HepG2 (cell line): ENCODE results near the gene IFT122. TPM values are rescaled to one million over a fixed set of nuclear protein-coding genes. Genes with fewer than 3 reads are reported as not detected.

Source experiments
- ATAC-seq: fragments of 200-7000 bp; cut with Tn5 transposase; 3 replicates; pipeline ENCODE4 v1.9.1; 2020; ENCODE audit warnings: mild to moderate bottlenecking, moderate library complexity
- BruUV-seq: library from RNA; stranded (reverse); fragments of 400-500 nt; replicated peaks from 2 replicates; lab custom pipeline; 2021; lab: Mats Ljungman, UMichigan
- CTCF ChIA-PET: fragments of 300-600 bp; formaldehyde crosslinking; extraction: SDS; loops from one replicate; lab custom pipeline; 2021; ENCODE audit warnings: low total read pairs, inconsistent platforms, low intra/inter-chr PET ratio; lab: Yijun Ruan, JAX
- POLR2A ChIA-PET: fragments of 350-600 bp; sonication (Branson Sonifier 250); formaldehyde crosslinking; loops from one replicate; lab custom pipeline; 2020; ENCODE audit warnings: antibody characterized with exemption, inconsistent platforms; lab: Yijun Ruan, JAX
- DNase-seq: peaks from one replicate; pipeline ENCODE4 v3.0.0-alpha.2; 2015; ENCODE audit warnings: low spot score
- FAIRE-seq: peaks from 3 replicates; lab custom pipeline; 2011; peaks lifted over from hg19 to GRCh38; lab: Jason Lieb, UNC
- H2AFZ ChIP-seq: one replicate; pipeline ENCODE4 v1.6.1; 2011; ENCODE audit warnings: low read length, inconsistent platforms
- H3K27ac ChIP-seq: fragments of 300-600 bp; 3 replicates; pipeline ENCODE4 v1.8.0; 2011; ENCODE audit warnings: mixed run types, mild to moderate bottlenecking, mixed read lengths, low read length, inconsistent platforms; ENCODE audit not compliant: insufficient read depth; ENCODE audit errors: extremely low read length
- H3K27me3 ChIP-seq, 2 experiments: fragments of 200-600 bp in 1 of 2; 2 replicates in 1 of 2; 3 replicates in 1 of 2; pipeline versions ENCODE4 v1.6.0 to v1.8.0; 2011; ENCODE audit warnings: low read length in 2 of 2, mild to moderate bottlenecking in 2 of 2, moderate library complexity in 2 of 2, inconsistent platforms in 1 of 2; ENCODE audit not compliant: insufficient read depth in 2 of 2, control insufficient read depth in 1 of 2
- H3K36me3 ChIP-seq, 2 experiments: fragments of 200-600 bp in 1 of 2; replicated peaks in 1 of 2; 2 replicates in 1 of 2; 3 replicates in 1 of 2; pipeline versions ENCODE4 v1.5.1 to v1.8.0; 2011; ENCODE audit warnings: low read length in 2 of 2, inconsistent platforms in 1 of 2; ENCODE audit not compliant: insufficient read depth in 2 of 2, control insufficient read depth in 1 of 2
- H3K4me1 ChIP-seq: 2 replicates; pipeline ENCODE4 v1.5.1; 2012; ENCODE audit warnings: low read length, inconsistent platforms; ENCODE audit not compliant: insufficient read depth
- H3K4me2 ChIP-seq: 2 replicates; pipeline ENCODE4 v1.6.0; 2011; ENCODE audit warnings: low read depth, low read length, inconsistent platforms
- H3K4me3 ChIP-seq, 3 experiments: fragments of 200-600 bp in 1 of 3; sonication (generic), shearing (Covaris generic) in 1 of 3; replicated peaks in 1 of 3; 2 replicates each; pipeline ENCODE4 v1.5.1; 2011 to 2016; ENCODE audit warnings: low read length in 3 of 3, inconsistent platforms in 2 of 3, low read depth in 2 of 3, mild to moderate bottlenecking in 2 of 3, control low read depth in 1 of 3, mixed read lengths in 1 of 3; ENCODE audit not compliant: insufficient read depth in 1 of 3
- H3K79me2 ChIP-seq: one replicate; pipeline ENCODE4 v1.6.1; 2011; ENCODE audit warnings: low read length, inconsistent platforms; ENCODE audit not compliant: insufficient read depth
- H3K9ac ChIP-seq: 2 replicates; pipeline ENCODE4 v1.6.0; 2011; ENCODE audit warnings: mild to moderate bottlenecking, low read depth, low read length, inconsistent platforms; ENCODE audit not compliant: insufficient read depth
- H3K9me3 ChIP-seq: 2 replicates; pipeline ENCODE4 v1.5.1; 2012; ENCODE audit warnings: mild to moderate bottlenecking, low read length
- H4K20me1 ChIP-seq: 2 replicates; pipeline ENCODE4 v1.6.0; 2011; ENCODE audit warnings: inconsistent platforms, mild to moderate bottlenecking, low read length, moderate library complexity; ENCODE audit not compliant: insufficient read depth
- CBX1 ChIP-seq: IDR thresholded peaks from one replicate; pipeline ENCODE4 v1.6.1; 2016; ENCODE audit warnings: antibody characterized with exemption, low read depth
- MEIS1 ChIP-seq: sonication (generic); formaldehyde crosslinking; IDR thresholded peaks from 2 replicates; pipeline ENCODE4 v1.9.0; 2021; ENCODE audit warnings: mild to moderate bottlenecking, missing genetic modification reagents, moderate library complexity, borderline replicate concordance
- PRMT3 ChIP-seq: sonication (generic); formaldehyde crosslinking; IDR thresholded peaks from 2 replicates; pipeline ENCODE4 v1.8.1; 2022; ENCODE audit warnings: low read depth, mild to moderate bottlenecking, moderate library complexity, missing genetic modification reagents, borderline replicate concordance
- RORA ChIP-seq: sonication (generic); formaldehyde crosslinking; IDR thresholded peaks from 2 replicates; pipeline ENCODE4 v1.5.0; 2020; ENCODE audit warnings: mild to moderate bottlenecking, missing genetic modification reagents, moderate library complexity
- SP1 ChIP-seq, 2 experiments: fragments of 450-650 bp in 1 of 2; sonication (generic) in 1 of 2; formaldehyde crosslinking in 1 of 2; IDR thresholded peaks; 2 replicates each; pipeline versions ENCODE4 v1.4.0 to v1.6.1; 2016 to 2020; ENCODE audit warnings: missing genetic modification reagents in 1 of 2
- WIZ ChIP-seq: sonication (generic); formaldehyde crosslinking; IDR thresholded peaks from 2 replicates; pipeline ENCODE4 v1.5.1; 2020; ENCODE audit warnings: mild to moderate bottlenecking, missing genetic modification reagents
- ZSCAN5A ChIP-seq: sonication (generic); formaldehyde crosslinking; IDR thresholded peaks from 2 replicates; pipeline ENCODE4 v1.8.0; 2022; ENCODE audit warnings: mild to moderate bottlenecking, missing genetic modification reagents, borderline replicate concordance
- WGBS: methylation state at CpG from one replicate; pipeline ENCODE4 v1.1.6; 2017; ENCODE audit warnings: low lambda C conversion rate; 5-methylcytosine and 5-hydroxymethylcytosine counted together
- in situ Hi-C: cut with HindIII; loops from 2 replicates; pipeline ENCODE4 v1.10.0; 2017; ENCODE audit warnings: low pct_unique_long_range_greater_than_20kb; ENCODE audit not compliant: extremely low pct_ligation_motif_present
- intact Hi-C: fragments of 100-400 bp; cut with micrococcal nuclease; formaldehyde crosslinking; loops from one replicate; pipeline ENCODE4 v1.10.0; 2022; ENCODE audit not compliant: unreplicated experiment
- polyA plus RNA-seq, 8 experiments: library from polyadenylated mRNA; depleted of rRNA in 3 of 8; stranded (reverse) in 7 of 8; unstranded in 1 of 8; fragments of >200 nt; fragmentation: Illumina TruSeq in 4 of 8; extraction: Trizol in 4 of 8; gene quantifications; 2 replicates each; pipeline versions ENCODE4 v1.2.1 to v1.2.3, GENCODE V29; 2011 to 2016; ENCODE audit warnings: low read depth in 4 of 8, missing spikeins in 1 of 8, mixed read lengths in 1 of 8; ENCODE audit not compliant: insufficient read depth in 1 of 8
- total RNA-seq, 5 experiments: library from RNA; depleted of rRNA; stranded (reverse); fragments of >200 nt; fragmentation: Illumina TruSeq; extraction: Trizol; gene quantifications; 2 replicates each; pipeline ENCODE4 v1.2.3, GENCODE V29; 2016; ENCODE audit warnings: low read depth in 1 of 5
- TF ChIP-seq, protein P1 (sequence below): sonication (generic); formaldehyde crosslinking; IDR thresholded peaks from 2 replicates; pipeline ENCODE4 v1.4.0; 2020; ENCODE audit warnings: low read depth, missing genetic modification reagents
- TF ChIP-seq, protein P2 (sequence below): sonication (generic); formaldehyde crosslinking; IDR thresholded peaks from 2 replicates; pipeline ENCODE4 v1.4.0; 2020; ENCODE audit warnings: missing genetic modification reagents

IFT122 gene
- total and polyA plus RNA-seq, 2 of the 13 experiments (the other 11 are each of a cell fraction or from before 2014, with no cell fraction given): 10.1 to 10.3 TPM

GRCh38 chr3:129441215-129441614 lies 1.2 kb downstream of the IFT122 start (continued):
- TF ChIP-seq ZSCAN5A (CRISPR knock-in tag) (no peak), MEIS1 (no peak), SP1 (IDR thresholded peaks at IDR 0.05) (no peak), SP1 (CRISPR knock-in tag; IDR thresholded peaks at IDR 0.05) (no peak)

DNA sequence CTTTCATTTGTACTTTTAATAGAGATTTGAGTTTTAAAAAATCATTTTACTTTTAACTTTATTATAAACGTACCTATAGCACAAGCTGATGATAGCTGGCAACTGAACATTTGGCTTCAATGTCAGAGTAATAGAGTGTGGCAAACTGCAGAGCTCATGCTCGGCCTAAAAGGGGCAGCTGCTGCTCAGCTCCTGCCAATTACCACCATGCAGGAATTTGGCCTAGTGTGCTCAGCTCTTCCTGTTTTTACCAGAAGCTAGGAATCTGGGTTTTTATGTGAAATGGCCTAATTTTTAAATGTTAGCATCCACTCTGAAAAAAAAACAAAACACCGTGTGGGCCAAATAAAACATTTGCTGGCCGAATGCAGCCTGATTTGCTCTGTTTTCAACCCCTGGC lies 1.8 kb downstream of the IFT122 start:
- no peak overlapping the region for H3K4me3 ChIP-seq
- 69% methylated on average over 4 of the region's 4 CpGs for WGBS
- POLR2A ChIA-PET: no interaction called here
- CTCF ChIA-PET: no interaction called here
- H3K27ac ChIP-seq: no peak overlapping the region
- peaks cover 42% of the 10 kb centered on the region for H3K4me1 ChIP-seq
- no peak for DNase-seq
- no TSS peak for BruUV-seq
- FAIRE-seq: no peak
- in situ Hi-C loops (no loop called here), intact Hi-C loops (no loop called here)
- H4K20me1 ChIP-seq: no peaks in the 10 kb centered on the region
- H2AFZ ChIP-seq: no peak overlapping the region
- peaks cover 23% of the 10 kb centered on the region for H3K79me2 ChIP-seq
- peaks cover 3 to 9% of the 10 kb centered on the region in 2 experiments; a peak in 4 of 5 replicates for H3K36me3 ChIP-seq
- H3K9me3 ChIP-seq: no peaks in the 10 kb centered on the region
- ATAC-seq: no peak
- H3K27me3 ChIP-seq: no peaks in the 10 kb centered on the region; a peak in 1 of 5 replicates
- no peak overlapping the region; the same call in 1 of the 2 replicates for H3K4me2 ChIP-seq
- no peak overlapping the region for H3K9ac ChIP-seq
- TF ChIP-seq CBX1: no peak
- TF ChIP-seq, protein P1, sequence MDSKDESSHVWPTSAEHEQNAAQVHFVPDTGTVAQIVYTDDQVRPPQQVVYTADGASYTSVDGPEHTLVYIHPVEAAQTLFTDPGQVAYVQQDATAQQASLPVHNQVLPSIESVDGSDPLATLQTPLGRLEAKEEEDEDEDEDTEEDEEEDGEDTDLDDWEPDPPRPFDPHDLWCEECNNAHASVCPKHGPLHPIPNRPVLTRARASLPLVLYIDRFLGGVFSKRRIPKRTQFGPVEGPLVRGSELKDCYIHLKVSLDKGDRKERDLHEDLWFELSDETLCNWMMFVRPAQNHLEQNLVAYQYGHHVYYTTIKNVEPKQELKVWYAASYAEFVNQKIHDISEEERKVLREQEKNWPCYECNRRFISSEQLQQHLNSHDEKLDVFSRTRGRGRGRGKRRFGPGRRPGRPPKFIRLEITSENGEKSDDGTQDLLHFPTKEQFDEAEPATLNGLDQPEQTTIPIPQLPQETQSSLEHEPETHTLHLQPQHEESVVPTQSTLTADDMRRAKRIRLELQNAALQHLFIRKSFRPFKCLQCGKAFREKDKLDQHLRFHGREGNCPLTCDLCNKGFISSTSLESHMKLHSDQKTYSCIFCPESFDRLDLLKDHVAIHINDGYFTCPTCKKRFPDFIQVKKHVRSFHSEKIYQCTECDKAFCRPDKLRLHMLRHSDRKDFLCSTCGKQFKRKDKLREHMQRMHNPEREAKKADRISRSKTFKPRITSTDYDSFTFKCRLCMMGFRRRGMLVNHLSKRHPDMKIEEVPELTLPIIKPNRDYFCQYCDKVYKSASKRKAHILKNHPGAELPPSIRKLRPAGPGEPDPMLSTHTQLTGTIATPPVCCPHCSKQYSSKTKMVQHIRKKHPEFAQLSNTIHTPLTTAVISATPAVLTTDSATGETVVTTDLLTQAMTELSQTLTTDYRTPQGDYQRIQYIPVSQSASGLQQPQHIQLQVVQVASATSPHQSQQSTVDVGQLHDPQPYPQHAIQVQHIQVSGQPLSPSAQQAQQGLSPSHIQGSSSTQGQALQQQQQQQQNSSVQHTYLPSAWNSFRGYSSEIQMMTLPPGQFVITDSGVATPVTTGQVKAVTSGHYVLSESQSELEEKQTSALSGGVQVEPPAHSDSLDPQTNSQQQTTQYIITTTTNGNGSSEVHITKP (CRISPR knock-in tag): no peak
- TF ChIP-seq RORA (CRISPR knock-in tag): no peak
- TF ChIP-seq, protein P2, sequence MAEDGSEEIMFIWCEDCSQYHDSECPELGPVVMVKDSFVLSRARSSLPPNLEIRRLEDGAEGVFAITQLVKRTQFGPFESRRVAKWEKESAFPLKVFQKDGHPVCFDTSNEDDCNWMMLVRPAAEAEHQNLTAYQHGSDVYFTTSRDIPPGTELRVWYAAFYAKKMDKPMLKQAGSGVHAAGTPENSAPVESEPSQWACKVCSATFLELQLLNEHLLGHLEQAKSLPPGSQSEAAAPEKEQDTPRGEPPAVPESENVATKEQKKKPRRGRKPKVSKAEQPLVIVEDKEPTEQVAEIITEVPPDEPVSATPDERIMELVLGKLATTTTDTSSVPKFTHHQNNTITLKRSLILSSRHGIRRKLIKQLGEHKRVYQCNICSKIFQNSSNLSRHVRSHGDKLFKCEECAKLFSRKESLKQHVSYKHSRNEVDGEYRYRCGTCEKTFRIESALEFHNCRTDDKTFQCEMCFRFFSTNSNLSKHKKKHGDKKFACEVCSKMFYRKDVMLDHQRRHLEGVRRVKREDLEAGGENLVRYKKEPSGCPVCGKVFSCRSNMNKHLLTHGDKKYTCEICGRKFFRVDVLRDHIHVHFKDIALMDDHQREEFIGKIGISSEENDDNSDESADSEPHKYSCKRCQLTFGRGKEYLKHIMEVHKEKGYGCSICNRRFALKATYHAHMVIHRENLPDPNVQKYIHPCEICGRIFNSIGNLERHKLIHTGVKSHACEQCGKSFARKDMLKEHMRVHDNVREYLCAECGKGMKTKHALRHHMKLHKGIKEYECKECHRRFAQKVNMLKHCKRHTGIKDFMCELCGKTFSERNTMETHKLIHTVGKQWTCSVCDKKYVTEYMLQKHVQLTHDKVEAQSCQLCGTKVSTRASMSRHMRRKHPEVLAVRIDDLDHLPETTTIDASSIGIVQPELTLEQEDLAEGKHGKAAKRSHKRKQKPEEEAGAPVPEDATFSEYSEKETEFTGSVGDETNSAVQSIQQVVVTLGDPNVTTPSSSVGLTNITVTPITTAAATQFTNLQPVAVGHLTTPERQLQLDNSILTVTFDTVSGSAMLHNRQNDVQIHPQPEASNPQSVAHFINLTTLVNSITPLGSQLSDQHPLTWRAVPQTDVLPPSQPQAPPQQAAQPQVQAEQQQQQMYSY (CRISPR knock-in tag): no peak
- TF ChIP-seq PRMT3 (CRISPR knock-in tag): no peak
- no peak for TF ChIP-seq WIZ (CRISPR knock-in tag)
